ENCODE results near the gene ZNF605. TPM values are rescaled to one million over a fixed set of nuclear protein-coding genes. Genes with fewer than 3 reads are reported as not detected.
"Not testable (repeated sequence)": the region's sequence is repeated elsewhere in the genome, so short reads cannot be mapped to it uniquely, and the experiment has no call there.

Gene ZNF605
- total and polyA plus RNA-seq, 2 experiments from 2014 or later = 8.2 to 13.3 TPM

- Histone ChIP-seq H3K9me3 (ENCODE audit: low read depth) (peaks cover 29% of the 10 kb centered on the region), H3K36me3 (peaks cover 4% of the 10 kb centered on the region), H3K27me3 (no peaks in the 10 kb centered on the region), H3K27ac (no peak overlapping the region), H3K4me3 (no peak overlapping the region), H3K4me1 (ENCODE audit: low read depth) (no peaks in the 10 kb centered on the region)
- TF ChIP-seq CTCF (IDR thresholded peaks at IDR 0.05; ENCODE audit: low read depth, low read length) = no peak
- no peak for DNase-seq (ENCODE audit: low read depth in 1 of 2, low spot score in 1 of 2)
Measured at GRCh38 chr12:132922676-132923075, 33.4 kb downstream of the ZNF605 start.

- no peaks in the 10 kb centered on the region for H3K36me3 ChIP-seq
- H3K27ac ChIP-seq = no peak overlapping the region
- H3K4me3 ChIP-seq = no peak overlapping the region
- DNase-seq (ENCODE audit: low read depth in 1 of 2, low spot score in 1 of 2) = no peak
- no peaks in the 10 kb centered on the region for H3K27me3 ChIP-seq
- no peak for TF ChIP-seq CTCF (IDR thresholded peaks at IDR 0.05; ENCODE audit: low read depth, low read length)
- H3K4me1 ChIP-seq (ENCODE audit: low read depth) = no peaks in the 10 kb centered on the region
- H3K9me3 ChIP-seq (ENCODE audit: low read depth) = peaks cover 29% of the 10 kb centered on the region
Measured at GRCh38 chr12:132921685-132922084, 34.4 kb downstream of the ZNF605 start.

- Histone ChIP-seq H3K27me3 (no peaks in the 10 kb centered on the region), H3K36me3 (no peaks in the 10 kb centered on the region), H3K27ac (no peak overlapping the region), H3K4me3 (no peak overlapping the region), H3K9me3 (ENCODE audit: low read depth) (peaks cover 21% of the 10 kb centered on the region), H3K4me1 (ENCODE audit: low read depth) (no peaks in the 10 kb centered on the region)
- TF ChIP-seq CTCF (IDR thresholded peaks at IDR 0.05; ENCODE audit: low read depth, low read length) = no peak
- no peak for DNase-seq (ENCODE audit: low read depth in 1 of 2, low spot score in 1 of 2)
Measured at GRCh38 chr12:132918680-132919079, 37.4 kb downstream of the ZNF605 start.

- H3K36me3 ChIP-seq = no peaks in the 10 kb centered on the region
- no peak for TF ChIP-seq CTCF (IDR thresholded peaks at IDR 0.05; ENCODE audit: low read depth, low read length)
- DNase-seq (ENCODE audit: low read depth in 1 of 2, low spot score in 1 of 2) = no peak
- H3K4me3 ChIP-seq = peak overlapping the region; percentile 69
- peak overlapping the region; percentile 72 for H3K27ac ChIP-seq
- H3K4me1 ChIP-seq (ENCODE audit: low read depth) = no peaks in the 10 kb centered on the region
- H3K27me3 ChIP-seq = peaks cover 31% of the 10 kb centered on the region
- no peaks in the 10 kb centered on the region for H3K9me3 ChIP-seq (ENCODE audit: low read depth)
Measured at GRCh38 chr12:132909030-132909368, 47.1 kb downstream of the ZNF605 start.

- Histone ChIP-seq H3K4me1 (ENCODE audit: low read depth) (no peaks in the 10 kb centered on the region), H3K9me3 (ENCODE audit: low read depth) (no peaks in the 10 kb centered on the region), H3K27ac (peak overlapping the region; percentile 72), H3K36me3 (no peaks in the 10 kb centered on the region), H3K4me3 (peak overlapping the region; percentile 69), H3K27me3 (peaks cover 31% of the 10 kb centered on the region)
- TF ChIP-seq CTCF (IDR thresholded peaks at IDR 0.05; ENCODE audit: low read depth, low read length) = no peak
- peak; percentile 99 for DNase-seq (ENCODE audit: low read depth in 1 of 2, low spot score in 1 of 2)
Measured at GRCh38 chr12:132908145-132909029, 47.7 kb downstream of the ZNF605 start.

GRCh38 chr12:132907789-132908144 is 48.3 kb downstream of the ZNF605 start:
- not testable (repeated sequence) for H3K27ac ChIP-seq; DNase-seq (ENCODE audit: low read depth in 1 of 2, low spot score in 1 of 2); H3K4me1 ChIP-seq (ENCODE audit: low read depth); H3K9me3 ChIP-seq (ENCODE audit: low read depth); H3K36me3 ChIP-seq
- Histone ChIP-seq H3K27me3 (peaks cover 31% of the 10 kb centered on the region), H3K4me3 (peak overlapping the region; percentile 69)
